Measurements from ENCODE around the gene REL.

REL gene

GRCh38 chr2:60938301-60938700, 56.9 kb downstream of the REL start:
- no peak for DNase-seq (ENCODE audit: low spot score)
- ChIA-PET POLR2A (ENCODE audit: low non-redundant PET) (no interaction called here), CTCF (no interaction called here)
- no peak for TF ChIP-seq CTCF (conservative IDR thresholded peaks at IDR 0.05; ENCODE audit: low read depth)
- no peak overlapping the region for H3K27ac ChIP-seq

- no peak for DNase-seq (ENCODE audit: low spot score)
- POLR2A ChIA-PET (ENCODE audit: low non-redundant PET) = no interaction called here
- TF ChIP-seq CTCF (conservative IDR thresholded peaks at IDR 0.05; ENCODE audit: low read depth) = no peak
- no peak overlapping the region for H3K27ac ChIP-seq
- CTCF ChIA-PET = no interaction called here
These were observed 58.2 kb downstream of the REL start for GRCh38 chr2:60939622-60940021.

GRCh38 chr2:60945341-60945740, 64.0 kb downstream of the REL start:
- ChIA-PET CTCF (no interaction called here), POLR2A (ENCODE audit: low non-redundant PET) (no interaction called here)
- no peak for TF ChIP-seq CTCF (conservative IDR thresholded peaks at IDR 0.05; ENCODE audit: low read depth)
- DNase-seq (ENCODE audit: low spot score) = no peak
- H3K27ac ChIP-seq = no peak overlapping the region

GRCh38 chr2:60947056-60947455, 65.7 kb downstream of the REL start:
- CTCF ChIA-PET = no interaction called here
- TF ChIP-seq CTCF (conservative IDR thresholded peaks at IDR 0.05; ENCODE audit: low read depth) = no peak
- peak overlapping the region; percentile 96 for H3K27ac ChIP-seq
- no peak for DNase-seq (ENCODE audit: low spot score)
- POLR2A ChIA-PET (ENCODE audit: low non-redundant PET) = no interaction called here

GRCh38 chr2:60948161-60948560, 66.8 kb downstream of the REL start:
- peak overlapping the region; percentile 96 for H3K27ac ChIP-seq
- no peak for TF ChIP-seq CTCF (conservative IDR thresholded peaks at IDR 0.05; ENCODE audit: low read depth)
- ChIA-PET CTCF (interaction anchor here (0.6 kb wide), 1 partner anchor 73 kb away, joined by 3 read pairs; no protein-coding TSS in a partner anchor), POLR2A (ENCODE audit: low non-redundant PET) (interaction anchor here (0.8 kb wide), 1 partner anchor 61 kb away, joined by 3 read pairs; no protein-coding TSS in a partner anchor)
- no peak for DNase-seq (ENCODE audit: low spot score)

- DNase-seq (ENCODE audit: low spot score) = peak; percentile 78
- H3K27ac ChIP-seq = peak overlapping the region; percentile 96
- no peak for TF ChIP-seq CTCF (conservative IDR thresholded peaks at IDR 0.05; ENCODE audit: low read depth)
- POLR2A ChIA-PET (ENCODE audit: low non-redundant PET) = interaction anchor here (0.6 kb wide), 1 partner anchor 100 kb away, joined by 18 read pairs; no protein-coding TSS in a partner anchor
- CTCF ChIA-PET = interaction anchor here (1.0 kb wide), 1 partner anchor 50 kb away, joined by 8 read pairs; no protein-coding TSS in a partner anchor
These were observed 67.7 kb downstream of the REL start for GRCh38 chr2:60948926-60949579.

Measured in RWPE1 (cell line).